NCI-H1417 treated with DMSO at 0.1 percent for 48 hours (cell line): ENCODE data around the gene TCF7L2.

Experiments
- DNase-seq: peaks from one replicate; lab custom pipeline; 2025; lab: John Stamatoyannopoulos, UW

The TCF7L2 gene

GRCh38 chr10:113022265-113022664 is 72.2 kb downstream of the TCF7L2 start:
- no peak for DNase-seq

- no peak for DNase-seq
Observed at GRCh38 chr10:113023017-113023416, 73.0 kb downstream of the TCF7L2 start.

- DNase-seq, result no peak
Observed at GRCh38 chr10:113024930-113025329, 74.9 kb downstream of the TCF7L2 start.

- DNase-seq, result no peak
Observed at GRCh38 chr10:113025487-113025886, 75.4 kb downstream of the TCF7L2 start.

- DNase-seq, result no peak
Observed at GRCh38 chr10:113026679-113027078, 76.6 kb downstream of the TCF7L2 start.

GRCh38 chr10:113027230-113027573 is 77.2 kb downstream of the TCF7L2 start:
- no peak for DNase-seq

GRCh38 chr10:113027574-113028455 is 77.8 kb downstream of the TCF7L2 start:
- DNase-seq, result no peak

GRCh38 chr10:113028456-113029440 is 78.7 kb downstream of the TCF7L2 start:
- no peak for DNase-seq

- DNase-seq, result no peak
Observed at GRCh38 chr10:113030453-113030852, 80.4 kb downstream of the TCF7L2 start.

- DNase-seq, result no peak
Observed at GRCh38 chr10:113031147-113031546, 81.1 kb downstream of the TCF7L2 start.

- no peak for DNase-seq
Observed at GRCh38 chr10:113033991-113034390, 83.9 kb downstream of the TCF7L2 start.

GRCh38 chr10:113035732-113036312 is 85.8 kb downstream of the TCF7L2 start:
- no peak for DNase-seq

- no peak for DNase-seq
Observed at GRCh38 chr10:113036619-113037018, 86.6 kb downstream of the TCF7L2 start.

- no peak for DNase-seq
Observed at GRCh38 chr10:113037218-113037617, 87.2 kb downstream of the TCF7L2 start.

GRCh38 chr10:113038183-113038582 is 88.1 kb downstream of the TCF7L2 start:
- DNase-seq, result no peak

- DNase-seq, result no peak
Observed at GRCh38 chr10:113038985-113039384, 88.9 kb downstream of the TCF7L2 start.

GRCh38 chr10:113041324-113041723 is 91.3 kb downstream of the TCF7L2 start:
- DNase-seq, result no peak

- no peak for DNase-seq
Observed at GRCh38 chr10:113041841-113042750, 92.0 kb downstream of the TCF7L2 start.

- no peak for DNase-seq
Observed at GRCh38 chr10:113042868-113043267, 92.8 kb downstream of the TCF7L2 start.

- DNase-seq, result no peak
Observed at GRCh38 chr10:113044016-113044755, 94.1 kb downstream of the TCF7L2 start.
